HCT116 (cell line): Measurements from ENCODE around the gene HS6ST1. TPM values are rescaled to one million over a fixed set of nuclear protein-coding genes. Genes with fewer than 3 reads are reported as not detected.

ENCODE experiments used
- ATAC-seq: fragments of 200-7000 bp; cut with Tn5 transposase; 2 replicates; pipeline ENCODE4 v1.9.1; 2020; ENCODE audit warnings: mild to moderate bottlenecking, moderate library complexity
- BruUV-seq: library from RNA; stranded (reverse); fragments of 400-500 nt; replicated peaks from 2 replicates; lab custom pipeline; 2021; lab: Mats Ljungman, UMichigan
- CTCF ChIA-PET: fragments of 300-600 bp; sonication (Branson Sonifier 250); formaldehyde crosslinking; loops from one replicate; lab custom pipeline; 2021; ENCODE audit warnings: antibody characterized with exemption; lab: Charles Lee
- POLR2A ChIA-PET: fragments of 300-600, 350-600 bp; sonication (Branson Sonifier 250); formaldehyde crosslinking; loops from one replicate; lab custom pipeline; 2021; ENCODE audit warnings: antibody characterized with exemption; lab: Charles Lee
- RAD21 ChIA-PET, 2 experiments: fragments of 300-600 bp; sonication (Branson Sonifier 250); formaldehyde crosslinking; loops; one replicate each; lab custom pipeline; 2023; ENCODE audit warnings: low total read pairs in 2 of 2; ENCODE audit not compliant: uncharacterized antibody in 2 of 2, unreplicated experiment in 2 of 2, low non-redundant PET in 1 of 2; lab: Charles Lee
- DNase-seq: peaks from one replicate; pipeline ENCODE4 v3.0.0-alpha.2; 2010; ENCODE audit warnings: low read depth, low spot score
- H2AFZ ChIP-seq: fragments of 200-600 bp; shearing (Covaris generic), sonication (generic); 2 replicates; pipeline ENCODE4 v1.6.1; 2017; ENCODE audit warnings: low read depth, mixed run types, mixed read lengths, antibody characterized with exemption, low read length; ENCODE audit not compliant: poor library complexity, severe bottlenecking
- H3K27ac ChIP-seq: 2 replicates; pipeline ENCODE4 v1.5.1; 2012; ENCODE audit warnings: low read depth, low read length
- H3K27me3 ChIP-seq: fragments of 200-600 bp; sonication (generic); 2 replicates; pipeline ENCODE4 v1.6.1; 2016; ENCODE audit warnings: mixed run types, low read length, mixed read lengths; ENCODE audit not compliant: insufficient read depth
- H3K36me3 ChIP-seq, 2 experiments: fragments of 200-500 bp in 1 of 2; fragments of 200-600 bp in 1 of 2; sonication (Bioruptor generic) in 1 of 2; sonication (generic) in 1 of 2; 2 replicates each; pipeline versions ENCODE4 v1.5.1 to v1.6.1; 2014 to 2016; ENCODE audit warnings: low read length in 2 of 2, inconsistent platforms in 1 of 2, mixed read lengths in 1 of 2, mixed run types in 1 of 2; ENCODE audit not compliant: insufficient read depth in 2 of 2, control insufficient read depth in 1 of 2
- H3K4me1 ChIP-seq, 2 experiments: fragments of 200-600 bp in 1 of 2; sonication (generic) in 1 of 2; 2 replicates each; pipeline versions ENCODE4 v1.5.1 to v1.6.1; 2012 to 2017; ENCODE audit warnings: low read length in 2 of 2, inconsistent platforms in 1 of 2, mild to moderate bottlenecking in 1 of 2, mixed read lengths in 1 of 2, mixed run types in 1 of 2, moderate library complexity in 1 of 2; ENCODE audit not compliant: insufficient read depth in 2 of 2, control insufficient read depth in 1 of 2
- H3K4me2 ChIP-seq: fragments of 200-600 bp; sonication (generic); 2 replicates; pipeline ENCODE4 v1.6.1; 2017; ENCODE audit warnings: mixed run types, low read length, mixed read lengths
- H3K4me3 ChIP-seq, 2 experiments: fragments of 200-600 bp in 1 of 2; sonication (generic) in 1 of 2; replicated peaks in 1 of 2; 2 replicates each; pipeline ENCODE4 v1.5.1; 2011 to 2016; ENCODE audit warnings: low read length in 2 of 2, control low read depth in 1 of 2, low read depth in 1 of 2, mild to moderate bottlenecking in 1 of 2, mixed read lengths in 1 of 2, mixed run types in 1 of 2
- H3K79me2 ChIP-seq: fragments of 200-600 bp; sonication (generic); 2 replicates; pipeline ENCODE4 v1.6.1; 2017; ENCODE audit warnings: mild to moderate bottlenecking, mixed run types, low read length, moderate library complexity, mixed read lengths; ENCODE audit not compliant: insufficient read depth
- H3K9ac ChIP-seq: fragments of 200-600 bp; sonication (generic); 2 replicates; pipeline ENCODE4 v1.6.1; 2016; ENCODE audit warnings: low read length, mixed read lengths
- H3K9me2 ChIP-seq: fragments of 200-600 bp; sonication (generic), shearing (Covaris generic); 2 replicates; pipeline ENCODE4 v1.6.1; 2017; ENCODE audit warnings: mixed run types, mild to moderate bottlenecking, moderate library complexity; ENCODE audit not compliant: insufficient read depth
- H3K9me3 ChIP-seq, 2 experiments: fragments of 200-500 bp in 1 of 2; fragments of 200-600 bp in 1 of 2; sonication (Bioruptor generic) in 1 of 2; sonication (generic) in 1 of 2; 2 replicates each; pipeline ENCODE4 v1.6.1; 2014 to 2017; ENCODE audit warnings: low read length in 2 of 2, mixed read lengths in 2 of 2, inconsistent platforms in 1 of 2, low read depth in 1 of 2, mild to moderate bottlenecking in 1 of 2, mixed run types in 1 of 2, moderate library complexity in 1 of 2; ENCODE audit not compliant: control insufficient read depth in 1 of 2, insufficient read depth in 1 of 2
- H4K20me1 ChIP-seq: fragments of 200-600 bp; sonication (generic), shearing (Covaris generic); 2 replicates; pipeline ENCODE4 v1.6.1; 2017; ENCODE audit warnings: mixed run types, mild to moderate bottlenecking, moderate library complexity; ENCODE audit not compliant: insufficient read depth
- EGR1 ChIP-seq: IDR thresholded peaks from 2 replicates; pipeline ENCODE4 v1.6.1; 2012; ENCODE audit warnings: low read depth
- ELF1 ChIP-seq: IDR thresholded peaks from 2 replicates; pipeline ENCODE4 v1.6.1; 2012; ENCODE audit warnings: low read depth, borderline replicate concordance
- EZH2 ChIP-seq: fragments of 200-600 bp; sonication (generic); IDR thresholded peaks from 2 replicates; pipeline ENCODE4 v1.6.1; 2017; ENCODE audit warnings: antibody characterized with exemption, mixed run types
- EZH2phosphoT487 ChIP-seq: fragments of 200-600 bp; IDR thresholded peaks from 2 replicates; pipeline ENCODE4 v1.6.1; 2018; ENCODE audit warnings: antibody characterized with exemption, borderline replicate concordance
- FOSL1 ChIP-seq: IDR thresholded peaks from 2 replicates; pipeline ENCODE4 v1.6.1; 2012; ENCODE audit warnings: low read depth
- JUND ChIP-seq: IDR thresholded peaks from 2 replicates; pipeline ENCODE4 v1.6.1; 2012
- POLR2A ChIP-seq: IDR thresholded peaks from 2 replicates; pipeline ENCODE4 v1.7.0; 2011; ENCODE audit warnings: borderline replicate concordance; ENCODE audit not compliant: insufficient read depth, insufficient read length; ENCODE audit errors: extremely low read depth
- POLR2AphosphoS5 ChIP-seq: IDR thresholded peaks from 2 replicates; pipeline ENCODE4 v1.6.1; 2011; ENCODE audit warnings: mild to moderate bottlenecking, low read depth, low read length, moderate library complexity
- SP1 ChIP-seq: IDR thresholded peaks from 2 replicates; pipeline ENCODE4 v1.6.1; 2012; ENCODE audit warnings: low read depth
- TCF7L2 ChIP-seq: IDR thresholded peaks from 2 replicates; pipeline ENCODE4 v1.7.0; 2011; ENCODE audit warnings: borderline replicate concordance, inconsistent platforms; ENCODE audit not compliant: insufficient read depth, insufficient read length; ENCODE audit errors: extremely low read depth
- ZNF274 ChIP-seq: fragments of 200-500 bp; sonication (Bioruptor generic); IDR thresholded peaks from 2 replicates; pipeline ENCODE4 v1.6.1; 2014; ENCODE audit warnings: mild to moderate bottlenecking, low read depth, low read length, inconsistent platforms
- intact Hi-C: fragments of 100-400 bp; cut with micrococcal nuclease; formaldehyde crosslinking; loops from 2 replicates; pipeline ENCODE4 v1.10.0; 2022
- total RNA-seq: library from RNA; stranded (reverse); gene quantifications from one replicate; pipeline ENCODE4 v1.2.1, GENCODE V29; 2021; ENCODE audit not compliant: unreplicated experiment
- TF ChIP-seq, protein P1 (sequence below): IDR thresholded peaks from 2 replicates; pipeline ENCODE4 v1.6.1; 2012
- TF ChIP-seq, protein P2 (sequence below): IDR thresholded peaks from 2 replicates; pipeline ENCODE4 v1.6.1; 2012
- TF ChIP-seq, protein P3 (sequence below): IDR thresholded peaks from 2 replicates; pipeline ENCODE4 v1.6.1; 2012; ENCODE audit warnings: low read depth
- TF ChIP-seq, protein P4 (sequence below), 3 experiments: fragments of 200-600 bp in 1 of 3; sonication (generic) in 1 of 3; IDR thresholded peaks in 2 of 3; conservative IDR thresholded peaks in 1 of 3; 2 replicates each; pipeline ENCODE4 v1.5.1; 2012 to 2017; ENCODE audit warnings: low read depth in 2 of 3, low read length in 2 of 3, antibody characterized with exemption in 1 of 3, borderline replicate concordance in 1 of 3, control low read depth in 1 of 3, mild to moderate bottlenecking in 1 of 3, mixed read lengths in 1 of 3, mixed run types in 1 of 3, moderate library complexity in 1 of 3; ENCODE audit not compliant: insufficient read depth in 1 of 3

HS6ST1 gene
- total RNA-seq, 1 experiment from 2014 or later = 35.0 TPM

DNA sequence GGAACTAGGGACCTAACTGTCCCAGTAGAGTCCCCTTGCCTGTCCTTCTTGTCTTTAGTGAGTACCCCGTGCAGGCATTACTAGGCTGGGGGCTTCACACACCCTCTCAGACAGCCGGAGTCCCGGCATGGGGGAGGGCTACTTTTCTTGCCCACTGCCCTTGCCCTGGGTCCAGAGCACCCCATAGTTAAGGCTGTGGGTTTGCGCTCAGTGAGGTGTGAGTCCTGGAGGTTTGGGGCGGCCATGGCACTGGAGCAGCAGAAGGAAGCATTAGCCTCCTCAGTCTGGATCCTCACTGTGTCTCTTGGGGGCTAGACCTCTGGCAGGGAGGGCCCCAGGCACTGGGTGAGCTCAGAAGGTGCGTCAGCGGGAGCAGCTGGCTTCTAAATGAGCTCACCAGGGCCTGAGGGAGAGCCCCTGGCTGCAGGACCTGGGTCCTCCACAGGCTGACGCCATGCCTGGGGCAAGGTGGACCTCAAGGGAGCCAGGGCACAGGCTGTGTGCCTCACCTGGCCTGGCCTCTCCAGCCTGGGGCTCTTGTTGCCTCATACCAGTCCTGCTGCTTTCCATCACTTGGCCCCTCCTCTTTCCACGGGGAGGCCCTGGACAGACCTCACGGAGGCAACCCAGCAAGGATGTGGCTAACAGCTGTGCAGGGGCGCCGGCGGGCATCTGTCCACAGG is 27.4 kb downstream of the HS6ST1 start:
- intact Hi-C loops = no loop called here
- no peak overlapping the region for H2AFZ ChIP-seq
- H4K20me1 ChIP-seq = no peaks in the 10 kb centered on the region

More for the DNA sequence above, 27.4 kb downstream of the HS6ST1 start:
- Histone ChIP-seq H3K9me3 (no peaks in the 10 kb centered on the region), H3K9me2 (no peaks in the 10 kb centered on the region), H3K4me3 (no peak overlapping the region), H3K9ac (no peak overlapping the region), H3K4me1 (peaks cover 0 to 12% of the 10 kb centered on the region in 2 experiments; a peak in 2 of 4 replicates), H3K27ac (no peak overlapping the region), H3K36me3 (peaks cover 0 to 3% of the 10 kb centered on the region in 2 experiments; a peak in 1 of 4 replicates), H3K79me2 (peaks cover 85% of the 10 kb centered on the region)
- BruUV-seq = no TSS peak
- DNase-seq = no peak
- TF ChIP-seq SP1 (no peak), JUND (no peak), ZNF274 (no peak), POLR2A (no peak), EZH2phosphoT487 (no peak), FOSL1 (no peak), ELF1 (no peak), EGR1 (no peak), TCF7L2 (no peak), POLR2AphosphoS5 (no peak), EZH2 (no peak)
- TF ChIP-seq, protein P1, sequence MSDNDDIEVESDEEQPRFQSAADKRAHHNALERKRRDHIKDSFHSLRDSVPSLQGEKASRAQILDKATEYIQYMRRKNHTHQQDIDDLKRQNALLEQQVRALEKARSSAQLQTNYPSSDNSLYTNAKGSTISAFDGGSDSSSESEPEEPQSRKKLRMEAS = no peak
- TF ChIP-seq, protein P2, sequence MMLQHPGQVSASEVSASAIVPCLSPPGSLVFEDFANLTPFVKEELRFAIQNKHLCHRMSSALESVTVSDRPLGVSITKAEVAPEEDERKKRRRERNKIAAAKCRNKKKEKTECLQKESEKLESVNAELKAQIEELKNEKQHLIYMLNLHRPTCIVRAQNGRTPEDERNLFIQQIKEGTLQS = no peak
- TF ChIP-seq, protein P3, sequence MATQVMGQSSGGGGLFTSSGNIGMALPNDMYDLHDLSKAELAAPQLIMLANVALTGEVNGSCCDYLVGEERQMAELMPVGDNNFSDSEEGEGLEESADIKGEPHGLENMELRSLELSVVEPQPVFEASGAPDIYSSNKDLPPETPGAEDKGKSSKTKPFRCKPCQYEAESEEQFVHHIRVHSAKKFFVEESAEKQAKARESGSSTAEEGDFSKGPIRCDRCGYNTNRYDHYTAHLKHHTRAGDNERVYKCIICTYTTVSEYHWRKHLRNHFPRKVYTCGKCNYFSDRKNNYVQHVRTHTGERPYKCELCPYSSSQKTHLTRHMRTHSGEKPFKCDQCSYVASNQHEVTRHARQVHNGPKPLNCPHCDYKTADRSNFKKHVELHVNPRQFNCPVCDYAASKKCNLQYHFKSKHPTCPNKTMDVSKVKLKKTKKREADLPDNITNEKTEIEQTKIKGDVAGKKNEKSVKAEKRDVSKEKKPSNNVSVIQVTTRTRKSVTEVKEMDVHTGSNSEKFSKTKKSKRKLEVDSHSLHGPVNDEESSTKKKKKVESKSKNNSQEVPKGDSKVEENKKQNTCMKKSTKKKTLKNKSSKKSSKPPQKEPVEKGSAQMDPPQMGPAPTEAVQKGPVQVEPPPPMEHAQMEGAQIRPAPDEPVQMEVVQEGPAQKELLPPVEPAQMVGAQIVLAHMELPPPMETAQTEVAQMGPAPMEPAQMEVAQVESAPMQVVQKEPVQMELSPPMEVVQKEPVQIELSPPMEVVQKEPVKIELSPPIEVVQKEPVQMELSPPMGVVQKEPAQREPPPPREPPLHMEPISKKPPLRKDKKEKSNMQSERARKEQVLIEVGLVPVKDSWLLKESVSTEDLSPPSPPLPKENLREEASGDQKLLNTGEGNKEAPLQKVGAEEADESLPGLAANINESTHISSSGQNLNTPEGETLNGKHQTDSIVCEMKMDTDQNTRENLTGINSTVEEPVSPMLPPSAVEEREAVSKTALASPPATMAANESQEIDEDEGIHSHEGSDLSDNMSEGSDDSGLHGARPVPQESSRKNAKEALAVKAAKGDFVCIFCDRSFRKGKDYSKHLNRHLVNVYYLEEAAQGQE = no peak
- TF ChIP-seq, protein P4, sequence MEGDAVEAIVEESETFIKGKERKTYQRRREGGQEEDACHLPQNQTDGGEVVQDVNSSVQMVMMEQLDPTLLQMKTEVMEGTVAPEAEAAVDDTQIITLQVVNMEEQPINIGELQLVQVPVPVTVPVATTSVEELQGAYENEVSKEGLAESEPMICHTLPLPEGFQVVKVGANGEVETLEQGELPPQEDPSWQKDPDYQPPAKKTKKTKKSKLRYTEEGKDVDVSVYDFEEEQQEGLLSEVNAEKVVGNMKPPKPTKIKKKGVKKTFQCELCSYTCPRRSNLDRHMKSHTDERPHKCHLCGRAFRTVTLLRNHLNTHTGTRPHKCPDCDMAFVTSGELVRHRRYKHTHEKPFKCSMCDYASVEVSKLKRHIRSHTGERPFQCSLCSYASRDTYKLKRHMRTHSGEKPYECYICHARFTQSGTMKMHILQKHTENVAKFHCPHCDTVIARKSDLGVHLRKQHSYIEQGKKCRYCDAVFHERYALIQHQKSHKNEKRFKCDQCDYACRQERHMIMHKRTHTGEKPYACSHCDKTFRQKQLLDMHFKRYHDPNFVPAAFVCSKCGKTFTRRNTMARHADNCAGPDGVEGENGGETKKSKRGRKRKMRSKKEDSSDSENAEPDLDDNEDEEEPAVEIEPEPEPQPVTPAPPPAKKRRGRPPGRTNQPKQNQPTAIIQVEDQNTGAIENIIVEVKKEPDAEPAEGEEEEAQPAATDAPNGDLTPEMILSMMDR (IDR thresholded peaks at IDR 0.05 in 2 of 3, conservative IDR thresholded peaks at IDR 0.05 in 1 of 3; ENCODE audit: borderline replicate concordance in 1 of 3, insufficient read depth in 1 of 3, low read depth in 2 of 3, low read length in 2 of 3) = no peak
- TF ChIP-seq, all 23 proteins: peak for 0
- 0 out of 2 replicates have a peak, but pooled peaks have one; percentile 12 for ATAC-seq
- no peak overlapping the region for H3K4me2 ChIP-seq
- POLR2A ChIA-PET = no interaction called here
- RAD21 ChIA-PET = no interaction called here
- H3K27me3 ChIP-seq = no peaks in the 10 kb centered on the region
- CTCF ChIA-PET = no interaction called here
